K562 (cell line): Measurements from ENCODE around the gene ACP5. TPM values are rescaled to one million over a fixed set of nuclear protein-coding genes. Genes with fewer than 3 reads are reported as not detected.

Source experiments
- ASH1L ChIP-seq: fragments of 450-650 bp; IDR thresholded peaks from 2 replicates; pipeline ENCODE4 v1.6.1; 2018; ENCODE audit warnings: borderline replicate concordance, mild to moderate bottlenecking, low read depth; ENCODE audit not compliant: partially characterized antibody
- C11orf30 ChIP-seq: fragments of 450-650 bp; IDR thresholded peaks from 2 replicates; pipeline ENCODE4 v1.6.1; 2016; ENCODE audit warnings: low read depth, mild to moderate bottlenecking
- CC2D1A ChIP-seq: fragments of 450-650 bp; IDR thresholded peaks from 2 replicates; pipeline ENCODE4 v1.6.1; 2017; ENCODE audit warnings: mild to moderate bottlenecking
- E2F3 ChIP-seq: fragments of 250-450 bp; sonication (Bioruptor Pico); IDR thresholded peaks from 2 replicates; pipeline ENCODE4 v1.4.0; 2020; ENCODE audit warnings: mild to moderate bottlenecking
- EGR1 ChIP-seq: fragments of 450-650 bp; conservative IDR thresholded peaks from 2 replicates; pipeline ENCODE4 v1.6.1; 2017; ENCODE audit warnings: mild to moderate bottlenecking
- GMEB1 ChIP-seq: fragments of 250-450 bp; sonication (Bioruptor Pico); IDR thresholded peaks from 2 replicates; pipeline ENCODE4 v1.4.0; 2020; ENCODE audit warnings: mild to moderate bottlenecking
- GTF2F1 ChIP-seq: IDR thresholded peaks from 2 replicates; pipeline ENCODE4 v1.6.1; 2011; ENCODE audit warnings: low read depth, low read length, improper control_type of control experiment
- KHSRP ChIP-seq: fragments of 450-650 bp; IDR thresholded peaks from 2 replicates; pipeline ENCODE4 v1.6.1; 2017
- MIER1 ChIP-seq: fragments of 450-650 bp; IDR thresholded peaks from 2 replicates; pipeline ENCODE4 v1.6.1; 2016; ENCODE audit warnings: antibody characterized with exemption, mild to moderate bottlenecking, low read depth
- MXI1 ChIP-seq: IDR thresholded peaks from 2 replicates; pipeline ENCODE4 v1.6.1; 2011; ENCODE audit warnings: low read depth, mild to moderate bottlenecking, improper control_type of control experiment, low read length
- PKNOX1 ChIP-seq: fragments of 450-650 bp; IDR thresholded peaks from 2 replicates; pipeline ENCODE4 v1.6.1; 2016
- PRMT5 ChIP-seq: sonication (generic); formaldehyde crosslinking; IDR thresholded peaks from 2 replicates; pipeline ENCODE4 v1.5.0; 2020; ENCODE audit warnings: missing genetic modification reagents
- RBM25 ChIP-seq: fragments of 200-400 bp; formaldehyde crosslinking; IDR thresholded peaks from 2 replicates; pipeline ENCODE4 v1.6.1; 2018; ENCODE audit warnings: low read length, low read depth, moderate library complexity; ENCODE audit not compliant: severe bottlenecking
- SIX5 ChIP-seq, 2 experiments: IDR thresholded peaks; 2 replicates each; pipeline ENCODE4 v1.6.1; 2011; ENCODE audit warnings: low read length in 2 of 2, borderline replicate concordance in 1 of 2, low read depth in 1 of 2, mild to moderate bottlenecking in 1 of 2, moderate library complexity in 1 of 2; ENCODE audit not compliant: insufficient read depth in 1 of 2
- SNIP1 ChIP-seq: fragments of 450-650 bp; IDR thresholded peaks from 2 replicates; pipeline ENCODE4 v1.7.1; 2017; ENCODE audit warnings: low read depth, mild to moderate bottlenecking
- SRSF3 ChIP-seq: fragments of 200-400 bp; formaldehyde crosslinking; IDR thresholded peaks from 2 replicates; pipeline ENCODE4 v1.6.1; 2016; ENCODE audit warnings: mild to moderate bottlenecking, low read length, moderate library complexity; ENCODE audit not compliant: insufficient read depth
- XRCC5 ChIP-seq: fragments of 200-400 bp; formaldehyde crosslinking; IDR thresholded peaks from 2 replicates; pipeline ENCODE4 v1.6.1; 2017; ENCODE audit warnings: low read depth, mild to moderate bottlenecking, low read length
- ZBTB17 ChIP-seq: fragments of 450-650 bp; formaldehyde crosslinking; IDR thresholded peaks from 2 replicates; pipeline ENCODE4 v1.4.0; 2020; ENCODE audit warnings: mild to moderate bottlenecking
- ZFP36 ChIP-seq: fragments of 150-350 bp; IDR thresholded peaks from 2 replicates; pipeline ENCODE4 v1.6.1; 2018; ENCODE audit warnings: low read length, low read depth; ENCODE audit not compliant: partially characterized antibody
- ZNF121 ChIP-seq: sonication (generic); formaldehyde crosslinking; conservative IDR thresholded peaks from 2 replicates; pipeline ENCODE4 v1.8.0; 2022; ENCODE audit warnings: missing genetic modification reagents
- ZNF224 ChIP-seq: sonication (generic); formaldehyde crosslinking; IDR thresholded peaks from 2 replicates; pipeline ENCODE4 v1.8.0; 2022; ENCODE audit warnings: mild to moderate bottlenecking, missing genetic modification reagents
- ZNF280A ChIP-seq: fragments of 450-650 bp; IDR thresholded peaks from 2 replicates; pipeline ENCODE4 v1.6.1; 2018; ENCODE audit warnings: mild to moderate bottlenecking, low read depth; ENCODE audit not compliant: partially characterized antibody
- ZNF431 ChIP-seq: sonication (generic); formaldehyde crosslinking; IDR thresholded peaks from 2 replicates; pipeline ENCODE4 v1.8.0; 2022; ENCODE audit warnings: mild to moderate bottlenecking, missing genetic modification reagents
- polyA plus RNA-seq, 8 experiments: library from polyadenylated mRNA; depleted of rRNA in 4 of 8; stranded (reverse) in 5 of 8; unstranded in 3 of 8; fragments of >200 nt; fragmentation: Nextera tagmentation in 2 of 8; fragmentation: Illumina TruSeq in 1 of 8; extraction: Ambion mirVana in 2 of 8; extraction: Trizol in 1 of 8; gene quantifications; 2 replicates each; pipeline versions ENCODE4 v1.2.1 to v1.2.3, GENCODE V29; 2011 to 2014; ENCODE audit warnings: inconsistent platforms in 1 of 8, missing spikeins in 1 of 8
- total RNA-seq, 7 experiments: library from RNA; depleted of rRNA in 6 of 7; stranded (reverse); fragments of >200 nt in 6 of 7; fragmentation: Illumina TruSeq in 2 of 7; extraction: Trizol in 2 of 7; gene quantifications; 2 replicates each; pipeline versions ENCODE4 v1.2.1 to v1.2.3, GENCODE V29; 2011 to 2021; ENCODE audit warnings: low replicate concordance in 1 of 7
- TF ChIP-seq, protein P1 (sequence below): fragments of 450-650 bp; formaldehyde crosslinking; conservative IDR thresholded peaks from 2 replicates; pipeline ENCODE4 v1.4.0; 2022; ENCODE audit warnings: mild to moderate bottlenecking, missing genetic modification characterization

The ACP5 gene
- total and polyA plus RNA-seq, 9 of the 15 experiments (the other 6 are each of a cell fraction or from before 2014, with no cell fraction given): 0.06 to 1.1 (median 0.31) TPM; not detected in 1

DNA sequence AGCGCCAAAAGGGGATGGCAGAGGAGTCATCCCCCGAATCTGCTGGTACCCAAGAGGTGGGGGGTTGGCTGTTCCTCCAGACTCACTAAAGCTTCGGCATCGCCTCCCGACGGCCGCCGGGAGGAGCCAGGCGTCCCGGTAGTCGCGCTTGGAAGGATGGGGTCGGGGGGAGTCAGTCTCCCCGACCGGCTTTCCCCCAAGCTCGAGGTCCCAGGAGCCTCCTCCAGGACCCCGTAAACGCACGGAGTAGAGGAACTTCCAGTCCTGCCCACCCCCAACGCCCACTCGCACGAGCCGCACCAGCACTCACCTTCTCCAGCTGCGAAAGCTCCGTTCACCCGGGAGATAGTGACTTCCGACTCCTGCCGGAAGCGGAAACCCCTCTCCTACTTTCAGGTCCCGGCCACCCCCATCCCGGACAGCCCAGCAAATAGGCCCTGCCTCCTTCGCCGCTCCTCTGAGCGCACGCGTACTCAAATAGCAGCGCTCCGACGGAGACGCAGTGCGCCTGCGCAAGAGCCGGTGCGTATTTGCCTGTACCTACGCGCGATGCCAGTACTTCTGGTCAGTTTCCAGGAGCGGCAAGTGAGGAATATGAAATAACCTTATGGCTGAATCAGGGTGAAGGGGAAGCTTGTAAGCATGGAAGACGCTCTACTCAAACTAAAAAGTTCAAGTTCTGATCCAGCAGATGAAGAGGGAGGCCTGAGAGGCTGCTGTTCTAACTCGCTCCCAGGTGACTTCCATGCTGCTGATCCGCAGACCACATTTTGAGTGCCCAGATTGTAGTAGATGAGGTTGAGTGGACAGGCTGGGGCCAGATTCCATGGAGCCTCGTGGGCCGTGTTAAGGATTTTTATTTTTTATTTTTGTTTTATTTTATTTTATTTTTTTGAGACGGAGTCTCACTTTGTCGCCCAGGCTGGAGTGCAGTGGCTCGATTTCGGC lies 18.3 kb downstream of the ACP5 start, which contains the start of gene ELOF1 (continued):
- TF ChIP-seq EGR1 (peak; percentile 91), ASH1L (no peak), SRSF3 (no peak), GMEB1 (no peak), ZNF121 (CRISPR knock-in tag) (no peak), PKNOX1 (peak; percentile 62), KHSRP (no peak), RBM25 (no peak), ZNF431 (no peak), MIER1 (no peak), C11orf30 (peak; percentile 72), GTF2F1 (no peak), E2F3 (no peak), ZNF224 (CRISPR knock-in tag) (no peak), MXI1 (no peak), SNIP1 (no peak), CC2D1A (0 out of 2 replicates have a peak, but pooled peaks have one; percentile 13), PRMT5 (no peak), SIX5 (IDR thresholded peaks at IDR 0.05; ENCODE audit: borderline replicate concordance in 1 of 2, insufficient read depth in 1 of 2, low read depth in 1 of 2, low read length in 2 of 2) (no peak), XRCC5 (no peak), ZBTB17 (CRISPR knock-in tag) (no peak), ZNF280A (no peak), ZFP36 (no peak)
- TF ChIP-seq, protein P1, sequence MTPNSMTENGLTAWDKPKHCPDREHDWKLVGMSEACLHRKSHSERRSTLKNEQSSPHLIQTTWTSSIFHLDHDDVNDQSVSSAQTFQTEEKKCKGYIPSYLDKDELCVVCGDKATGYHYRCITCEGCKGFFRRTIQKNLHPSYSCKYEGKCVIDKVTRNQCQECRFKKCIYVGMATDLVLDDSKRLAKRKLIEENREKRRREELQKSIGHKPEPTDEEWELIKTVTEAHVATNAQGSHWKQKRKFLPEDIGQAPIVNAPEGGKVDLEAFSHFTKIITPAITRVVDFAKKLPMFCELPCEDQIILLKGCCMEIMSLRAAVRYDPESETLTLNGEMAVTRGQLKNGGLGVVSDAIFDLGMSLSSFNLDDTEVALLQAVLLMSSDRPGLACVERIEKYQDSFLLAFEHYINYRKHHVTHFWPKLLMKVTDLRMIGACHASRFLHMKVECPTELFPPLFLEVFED (CRISPR knock-in tag): no peak
